Left renal pelvis (tissue), 4 donors: Measurements from ENCODE around the gene SORBS2. TPM values are rescaled to one million over a fixed set of nuclear protein-coding genes. Genes with fewer than 3 reads are reported as not detected.

Source experiments
- DNase-seq, 4 donors: peaks; one replicate each; pipeline ENCODE4 v3.0.0-alpha.2; 2013; ENCODE audit warnings: low read depth in 4 of 4, low spot score in 3 of 4
- polyA plus RNA-seq, 4 donors: library from polyadenylated mRNA; unstranded; fragments of 120-200 nt; gene quantifications; one replicate each; pipeline ENCODE4 v1.2.1, GENCODE V29; 2013; ENCODE audit not compliant: insufficient read length in 4 of 4

Gene SORBS2
- polyA plus RNA-seq, 4 donors = 23.3 to 73.3 (median 65.8) TPM

- DNase-seq = no peak
These were observed 68.1 kb downstream of the SORBS2 start for GRCh38 chr4:185743722-185744487.

GRCh38 chr4:185742766-185743165, 69.2 kb downstream of the SORBS2 start:
- DNase-seq = no peak

- no peak for DNase-seq
These were observed 70.2 kb downstream of the SORBS2 start for GRCh38 chr4:185741795-185742194.

- DNase-seq = no peak
These were observed 71.5 kb downstream of the SORBS2 start for GRCh38 chr4:185740471-185740873.

- no peak for DNase-seq
These were observed 73.2 kb downstream of the SORBS2 start for GRCh38 chr4:185738820-185739219.

- DNase-seq = peak in 2 of 4 donors; percentile 47 to 52
These were observed 73.9 kb downstream of the SORBS2 start for GRCh38 chr4:185738038-185738552.

GRCh38 chr4:185737489-185738037, 74.4 kb downstream of the SORBS2 start:
- no peak for DNase-seq

- no peak for DNase-seq
These were observed 75.1 kb downstream of the SORBS2 start for GRCh38 chr4:185736882-185737281.

- DNase-seq = no peak
These were observed 76.1 kb downstream of the SORBS2 start for GRCh38 chr4:185735866-185736400.

- no peak for DNase-seq
These were observed 77.1 kb downstream of the SORBS2 start for GRCh38 chr4:185734930-185735329.

- no peak for DNase-seq
These were observed 77.8 kb downstream of the SORBS2 start for GRCh38 chr4:185734214-185734613.

- DNase-seq = no peak
These were observed 81.0 kb downstream of the SORBS2 start for GRCh38 chr4:185730849-185731608.

GRCh38 chr4:185730387-185730786, 81.6 kb downstream of the SORBS2 start:
- no peak for DNase-seq

- DNase-seq = no peak
These were observed 82.6 kb downstream of the SORBS2 start for GRCh38 chr4:185729391-185729804.

GRCh38 chr4:185728893-185729292, 83.1 kb downstream of the SORBS2 start:
- no peak for DNase-seq

GRCh38 chr4:185726931-185727330, 85.1 kb downstream of the SORBS2 start:
- DNase-seq = no peak

- no peak for DNase-seq
These were observed 88.2 kb downstream of the SORBS2 start for GRCh38 chr4:185723631-185724260.

GRCh38 chr4:185722029-185722316, 90.0 kb downstream of the SORBS2 start:
- DNase-seq = no peak

- DNase-seq = no peak
These were observed 90.6 kb downstream of the SORBS2 start for GRCh38 chr4:185721190-185722028.

- no peak for DNase-seq
These were observed 92.5 kb downstream of the SORBS2 start for GRCh38 chr4:185719500-185719858.
